Measurements from ENCODE around the gene COL10A1.

COL10A1 gene

GRCh38 chr6:116126032-116126431 is at the start of gene COL10A1:
Gene COL10A1 (minus strand): TSS chr6:116126132. CDS start chr6:116125492, 640 bp downstream.
- DNase-seq: no peak

- DNase-seq: no peak
These were observed 49.4 kb upstream of the COL10A1 start for GRCh38 chr6:116175344-116175743.

GRCh38 chr6:116173928-116174327 is 48.0 kb upstream of the COL10A1 start:
- DNase-seq: no peak

- no peak for DNase-seq
These were observed 44.6 kb upstream of the COL10A1 start for GRCh38 chr6:116170358-116171057.

- no peak for DNase-seq
These were observed 43.9 kb upstream of the COL10A1 start for GRCh38 chr6:116169880-116170279.

- DNase-seq: no peak
These were observed 42.2 kb upstream of the COL10A1 start for GRCh38 chr6:116168148-116168547.

GRCh38 chr6:116166369-116166768 is 40.4 kb upstream of the COL10A1 start:
- no peak for DNase-seq

- no peak for DNase-seq
These were observed 39.7 kb upstream of the COL10A1 start for GRCh38 chr6:116165596-116165995.

GRCh38 chr6:116159782-116160524 is 34.0 kb upstream of the COL10A1 start:
- no peak for DNase-seq

GRCh38 chr6:116158641-116159040 is 32.7 kb upstream of the COL10A1 start:
- DNase-seq: no peak

GRCh38 chr6:116157391-116157790 is 31.5 kb upstream of the COL10A1 start:
- no peak for DNase-seq

- DNase-seq: no peak
These were observed 30.7 kb upstream of the COL10A1 start for GRCh38 chr6:116156405-116157326.

GRCh38 chr6:116154887-116155286 is 29.0 kb upstream of the COL10A1 start:
- DNase-seq: no peak

- no peak for DNase-seq
These were observed 26.7 kb upstream of the COL10A1 start for GRCh38 chr6:116152620-116153019.

- DNase-seq: no peak
These were observed 20.1 kb upstream of the COL10A1 start for GRCh38 chr6:116145803-116146675.

- no peak for DNase-seq
These were observed 18.7 kb upstream of the COL10A1 start for GRCh38 chr6:116144605-116145004.

- no peak for DNase-seq
These were observed 14.0 kb upstream of the COL10A1 start for GRCh38 chr6:116139917-116140316.

- no peak for DNase-seq
These were observed 11.0 kb upstream of the COL10A1 start for GRCh38 chr6:116136933-116137340.

- DNase-seq: no peak
These were observed 10.4 kb upstream of the COL10A1 start for GRCh38 chr6:116136373-116136772.

- no peak for DNase-seq
These were observed 7.5 kb upstream of the COL10A1 start for GRCh38 chr6:116133453-116133852.

GRCh38 chr6:116127771-116128493 is 2.0 kb upstream of the COL10A1 start:
- DNase-seq: no peak

- no peak for DNase-seq
These were observed 5.5 kb downstream of the COL10A1 start for GRCh38 chr6:116120430-116120829.
